Measurements from ENCODE around the gene PHIP.

Gene PHIP

DNA sequence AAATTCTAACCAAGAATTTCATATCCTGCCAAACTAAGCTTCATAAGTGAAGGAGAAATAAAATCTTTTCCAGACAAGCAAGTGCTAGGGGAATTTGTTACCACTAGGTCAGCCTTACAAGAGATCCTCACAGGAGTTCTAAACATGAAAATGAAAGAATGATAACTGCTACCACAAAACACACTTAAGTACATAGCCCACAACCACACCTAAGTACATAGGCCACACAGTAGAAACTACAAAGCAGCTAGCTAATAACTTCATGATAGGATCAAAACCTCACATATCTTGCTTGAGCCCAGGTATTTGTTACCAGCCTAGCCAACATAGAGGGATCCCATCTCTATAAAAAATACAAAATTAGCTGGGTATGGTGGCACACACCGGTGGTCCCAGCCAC, 160.3 kb downstream of the PHIP start:
- H3K4me2 ChIP-seq (ENCODE audit: low read depth, low read length), result no peak overlapping the region
- no peaks in the 10 kb centered on the region for H3K9me3 ChIP-seq (replicated peaks; ENCODE audit: insufficient read depth, low read length)
- no peaks in the 10 kb centered on the region for H3K27me3 ChIP-seq (replicated peaks; ENCODE audit: insufficient read depth, low read length)
- no peaks in the 10 kb centered on the region for H3K4me1 ChIP-seq (ENCODE audit: low read length)
- no peak overlapping the region for H3K9ac ChIP-seq (ENCODE audit: low read length)
- no peak overlapping the region for H2AFZ ChIP-seq (ENCODE audit: low read length)
- no peak overlapping the region for H3K27ac ChIP-seq (ENCODE audit: low read length)
- H3F3A ChIP-seq (ENCODE audit: insufficient read depth, low read length), result no peaks in the 10 kb centered on the region
- H3K36me3 ChIP-seq (replicated peaks; ENCODE audit: insufficient read depth, low read length), result no peaks in the 10 kb centered on the region
- no peaks in the 10 kb centered on the region for H3K79me2 ChIP-seq (ENCODE audit: low read length)
- peak; percentile 52 for DNase-seq
- no peaks in the 10 kb centered on the region for H3K9me2 ChIP-seq (replicated peaks; ENCODE audit: insufficient read depth, low read length)
- no peak overlapping the region for H3K4me3 ChIP-seq (ENCODE audit: low read length)
- no peaks in the 10 kb centered on the region for H4K20me1 ChIP-seq (ENCODE audit: insufficient read depth, low read length)
- TF ChIP-seq EZH2 (optimal IDR thresholded peaks at IDR 0.05; ENCODE audit: low read depth, low read length) (no peak), EZH2phosphoT487 (IDR thresholded peaks at IDR 0.05; ENCODE audit: low read length) (no peak)
- TF ChIP-seq, protein P1, sequence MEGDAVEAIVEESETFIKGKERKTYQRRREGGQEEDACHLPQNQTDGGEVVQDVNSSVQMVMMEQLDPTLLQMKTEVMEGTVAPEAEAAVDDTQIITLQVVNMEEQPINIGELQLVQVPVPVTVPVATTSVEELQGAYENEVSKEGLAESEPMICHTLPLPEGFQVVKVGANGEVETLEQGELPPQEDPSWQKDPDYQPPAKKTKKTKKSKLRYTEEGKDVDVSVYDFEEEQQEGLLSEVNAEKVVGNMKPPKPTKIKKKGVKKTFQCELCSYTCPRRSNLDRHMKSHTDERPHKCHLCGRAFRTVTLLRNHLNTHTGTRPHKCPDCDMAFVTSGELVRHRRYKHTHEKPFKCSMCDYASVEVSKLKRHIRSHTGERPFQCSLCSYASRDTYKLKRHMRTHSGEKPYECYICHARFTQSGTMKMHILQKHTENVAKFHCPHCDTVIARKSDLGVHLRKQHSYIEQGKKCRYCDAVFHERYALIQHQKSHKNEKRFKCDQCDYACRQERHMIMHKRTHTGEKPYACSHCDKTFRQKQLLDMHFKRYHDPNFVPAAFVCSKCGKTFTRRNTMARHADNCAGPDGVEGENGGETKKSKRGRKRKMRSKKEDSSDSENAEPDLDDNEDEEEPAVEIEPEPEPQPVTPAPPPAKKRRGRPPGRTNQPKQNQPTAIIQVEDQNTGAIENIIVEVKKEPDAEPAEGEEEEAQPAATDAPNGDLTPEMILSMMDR (IDR thresholded peaks at IDR 0.05; ENCODE audit: low read length), result no peak

DNA sequence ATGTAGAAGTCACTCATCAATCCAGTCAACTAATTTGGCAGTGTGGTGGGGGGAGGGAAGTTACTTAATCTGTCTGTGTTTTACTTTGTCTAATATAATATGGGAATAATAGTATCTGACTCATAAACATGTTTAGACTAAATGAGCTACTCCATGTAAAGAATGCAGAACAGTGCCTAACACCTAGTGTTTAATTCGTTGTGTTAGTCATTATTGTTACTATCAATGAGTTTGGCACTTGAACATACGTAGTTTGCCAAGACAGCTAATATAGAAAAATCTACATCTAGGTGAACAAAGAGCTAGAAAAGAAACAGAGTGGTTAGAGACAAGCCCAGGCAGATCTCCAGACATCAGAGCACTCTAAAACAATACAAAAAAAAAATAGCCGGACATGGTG, 161.6 kb downstream of the PHIP start:
- no peak overlapping the region for H3K4me2 ChIP-seq (ENCODE audit: low read depth, low read length)
- no peak overlapping the region for H2AFZ ChIP-seq (ENCODE audit: low read length)
- H3K9me2 ChIP-seq (replicated peaks; ENCODE audit: insufficient read depth, low read length), result no peaks in the 10 kb centered on the region
- TF ChIP-seq, protein P1 (IDR thresholded peaks at IDR 0.05; ENCODE audit: low read length), result no peak
- TF ChIP-seq EZH2phosphoT487 (IDR thresholded peaks at IDR 0.05; ENCODE audit: low read length), result no peak
- no peak for TF ChIP-seq EZH2 (optimal IDR thresholded peaks at IDR 0.05; ENCODE audit: low read depth, low read length)
- H3K4me3 ChIP-seq (ENCODE audit: low read length), result no peak overlapping the region
- H3K27me3 ChIP-seq (replicated peaks; ENCODE audit: insufficient read depth, low read length), result no peaks in the 10 kb centered on the region
- H4K20me1 ChIP-seq (ENCODE audit: insufficient read depth, low read length), result no peaks in the 10 kb centered on the region
- H3K27ac ChIP-seq (ENCODE audit: low read length), result no peak overlapping the region
- no peaks in the 10 kb centered on the region for H3K9me3 ChIP-seq (replicated peaks; ENCODE audit: insufficient read depth, low read length)
- no peaks in the 10 kb centered on the region for H3K4me1 ChIP-seq (ENCODE audit: low read length)
- H3K36me3 ChIP-seq (replicated peaks; ENCODE audit: insufficient read depth, low read length), result no peaks in the 10 kb centered on the region
- no peak for DNase-seq
- H3K79me2 ChIP-seq (ENCODE audit: low read length), result no peaks in the 10 kb centered on the region
- no peaks in the 10 kb centered on the region for H3F3A ChIP-seq (ENCODE audit: insufficient read depth, low read length)
- no peak overlapping the region for H3K9ac ChIP-seq (ENCODE audit: low read length)

DNA sequence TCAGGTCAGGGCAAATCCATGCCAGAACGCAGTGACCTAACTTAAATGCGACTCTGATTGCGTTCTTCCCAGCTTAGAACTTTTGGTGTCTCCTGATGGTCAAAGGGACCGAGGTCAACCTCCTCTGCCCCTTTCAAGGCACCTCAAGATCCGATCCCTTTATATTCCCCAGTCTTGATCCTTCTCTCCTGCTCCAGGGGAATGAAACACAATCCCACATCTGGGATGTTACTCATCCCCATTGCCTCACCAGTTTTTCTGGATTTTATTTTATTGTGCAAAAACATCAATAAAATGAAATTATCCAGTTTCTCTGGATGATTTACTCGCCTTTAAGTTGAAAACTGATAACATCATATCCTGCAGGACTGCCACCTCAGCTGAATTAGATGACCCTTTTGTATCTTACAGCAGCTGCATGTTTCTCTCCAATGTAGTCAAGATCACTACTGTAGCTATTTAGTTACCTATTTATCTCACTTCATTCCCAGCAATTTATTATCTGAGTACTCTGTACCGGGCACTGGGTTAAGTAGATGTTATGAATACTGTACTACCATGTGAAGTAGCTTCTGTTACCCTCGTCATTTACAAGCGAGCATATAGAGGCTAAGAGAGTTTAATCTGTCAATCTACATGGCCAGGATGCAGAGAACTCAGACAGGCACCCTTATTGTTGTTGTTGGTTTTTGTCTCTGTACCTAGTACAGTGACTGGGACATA, 166.7 kb downstream of the PHIP start:
- H2AFZ ChIP-seq (ENCODE audit: low read length), result no peak overlapping the region
- no peaks in the 10 kb centered on the region for H3K9me2 ChIP-seq (replicated peaks; ENCODE audit: insufficient read depth, low read length)
- no peaks in the 10 kb centered on the region for H3F3A ChIP-seq (ENCODE audit: insufficient read depth, low read length)
- no peak overlapping the region for H3K4me3 ChIP-seq (ENCODE audit: low read length)
- no peaks in the 10 kb centered on the region for H3K27me3 ChIP-seq (replicated peaks; ENCODE audit: insufficient read depth, low read length)
- no peak overlapping the region for H3K27ac ChIP-seq (ENCODE audit: low read length)
- no peak for DNase-seq
- H3K36me3 ChIP-seq (replicated peaks; ENCODE audit: insufficient read depth, low read length), result no peaks in the 10 kb centered on the region
- no peak for TF ChIP-seq EZH2phosphoT487 (IDR thresholded peaks at IDR 0.05; ENCODE audit: low read length)
- TF ChIP-seq, protein P1 (IDR thresholded peaks at IDR 0.05; ENCODE audit: low read length), result no peak
- no peak for TF ChIP-seq EZH2 (optimal IDR thresholded peaks at IDR 0.05; ENCODE audit: low read depth, low read length)
- no peaks in the 10 kb centered on the region for H4K20me1 ChIP-seq (ENCODE audit: insufficient read depth, low read length)
- H3K79me2 ChIP-seq (ENCODE audit: low read length), result no peaks in the 10 kb centered on the region
- peaks cover 8% of the 10 kb centered on the region for H3K4me1 ChIP-seq (ENCODE audit: low read length)
- H3K9ac ChIP-seq (ENCODE audit: low read length), result no peak overlapping the region
- no peak overlapping the region for H3K4me2 ChIP-seq (ENCODE audit: low read depth, low read length)
- no peaks in the 10 kb centered on the region for H3K9me3 ChIP-seq (replicated peaks; ENCODE audit: insufficient read depth, low read length)
